ENCODE data around the gene ZNF26. TPM values are rescaled to one million over a fixed set of nuclear protein-coding genes. Genes with fewer than 3 reads are reported as not detected.
"Not testable (repeated sequence)": the region's sequence is repeated elsewhere in the genome, so short reads cannot be mapped to it uniquely, and the experiment has no call there.

The ZNF26 gene
- polyA plus RNA-seq, 1 of the 3 experiments (the other 2 are of a cell fraction) = 7.3 TPM

GRCh38 chr12:132967736-132968135 is 18.4 kb upstream of the ZNF26 start:
- Histone ChIP-seq H3K4me3 (ENCODE audit: low read depth in 2 of 2, low read length in 1 of 2) (no peak overlapping the region), H3K9me2 (no peaks in the 10 kb centered on the region), H3K9ac (no peak overlapping the region), H3K4me2 (no peak overlapping the region), H3F3A (replicated peaks; ENCODE audit: insufficient read depth) (no peaks in the 10 kb centered on the region), H4K20me1 (ENCODE audit: insufficient read depth) (no peaks in the 10 kb centered on the region), H3K9me3 (no peaks in the 10 kb centered on the region), H2AFZ (ENCODE audit: low read depth) (no peak overlapping the region), H3K36me3 (replicated peaks in 1 of 2; ENCODE audit: control insufficient read depth in 1 of 2, insufficient read depth in 2 of 2, low read length in 1 of 2) (no peaks in the 10 kb centered on the region), H3K27ac (ENCODE audit: low read depth in 2 of 2, low read length in 1 of 2) (no peak overlapping the region), H3K79me2 (ENCODE audit: insufficient read depth) (no peaks in the 10 kb centered on the region), H3K4me1 (ENCODE audit: control insufficient read depth in 1 of 2, insufficient read depth in 2 of 2, low read depth in 1 of 2, low read length in 1 of 2) (no peaks in the 10 kb centered on the region), H3K27me3 (ENCODE audit: insufficient read depth) (no peaks in the 10 kb centered on the region)
- ChIA-PET POLR2A (no interaction called here), CTCF (no interaction called here)
- WGBS (ENCODE audit: low lambda C conversion rate) = 93% methylated on average over 19 of the region's 21 CpGs
- TF ChIP-seq TAF1 (IDR thresholded peaks at IDR 0.05; ENCODE audit: borderline replicate concordance, low read depth, low read length) = no peak
- no peak for TF ChIP-seq NFIC (IDR thresholded peaks at IDR 0.05; ENCODE audit: borderline replicate concordance)
- TF ChIP-seq SIN3A (IDR thresholded peaks at IDR 0.05; ENCODE audit: borderline replicate concordance, low read depth, low read length) = no peak
- TF ChIP-seq CHD2 (IDR thresholded peaks at IDR 0.05; ENCODE audit: low read length, partially characterized antibody) = no peak
- TF ChIP-seq RAD21 (IDR thresholded peaks at IDR 0.05; ENCODE audit: low read length) = no peak
- TF ChIP-seq YY1 (IDR thresholded peaks at IDR 0.05; ENCODE audit: low read depth) = no peak
- TF ChIP-seq NRF1 (IDR thresholded peaks at IDR 0.05; ENCODE audit: low read depth, low read length) = no peak
- no peak for TF ChIP-seq TEAD4 (IDR thresholded peaks at IDR 0.05; ENCODE audit: borderline replicate concordance, insufficient read depth)
- TF ChIP-seq MXI1 (IDR thresholded peaks at IDR 0.05; ENCODE audit: low read depth, low read length) = no peak
- no peak for DNase-seq

- POLR2A ChIA-PET = no interaction called here
- Histone ChIP-seq H2AFZ (ENCODE audit: low read depth) (no peak overlapping the region), H3K4me3 (ENCODE audit: low read depth in 2 of 2, low read length in 1 of 2) (no peak overlapping the region), H3K27ac (ENCODE audit: low read depth in 2 of 2, low read length in 1 of 2) (no peak overlapping the region), H3K4me2 (no peak overlapping the region), H3K9me2 (no peaks in the 10 kb centered on the region), H4K20me1 (ENCODE audit: insufficient read depth) (no peaks in the 10 kb centered on the region), H3F3A (replicated peaks; ENCODE audit: insufficient read depth) (no peaks in the 10 kb centered on the region), H3K79me2 (ENCODE audit: insufficient read depth) (no peaks in the 10 kb centered on the region), H3K4me1 (ENCODE audit: control insufficient read depth in 1 of 2, insufficient read depth in 2 of 2, low read depth in 1 of 2, low read length in 1 of 2) (no peaks in the 10 kb centered on the region), H3K36me3 (replicated peaks in 1 of 2; ENCODE audit: control insufficient read depth in 1 of 2, insufficient read depth in 2 of 2, low read length in 1 of 2) (no peaks in the 10 kb centered on the region), H3K27me3 (ENCODE audit: insufficient read depth) (no peaks in the 10 kb centered on the region), H3K9me3 (0 out of 2 replicates have a peak, but pooled peaks cover 4% of the 10 kb centered on the region), H3K9ac (no peak overlapping the region)
- no peak for DNase-seq
- 22% methylated on average over 1 of the region's 1 CpG for WGBS (ENCODE audit: low lambda C conversion rate)
- TF ChIP-seq RAD21 (IDR thresholded peaks at IDR 0.05; ENCODE audit: low read length) (no peak), CHD2 (IDR thresholded peaks at IDR 0.05; ENCODE audit: low read length, partially characterized antibody) (no peak), FOSL2 (IDR thresholded peaks at IDR 0.05; ENCODE audit: borderline replicate concordance, low read depth) (no peak), TCF12 (IDR thresholded peaks at IDR 0.05) (no peak), SIN3A (IDR thresholded peaks at IDR 0.05; ENCODE audit: borderline replicate concordance, low read depth, low read length) (no peak), NFIC (IDR thresholded peaks at IDR 0.05; ENCODE audit: borderline replicate concordance) (no peak), GATA2 (CRISPR knock-in tag; IDR thresholded peaks at IDR 0.05) (no peak), USF1 (IDR thresholded peaks at IDR 0.05; ENCODE audit: borderline replicate concordance, low read depth) (no peak), USF2 (IDR thresholded peaks at IDR 0.05; ENCODE audit: borderline replicate concordance, low read depth, low read length) (no peak), RCOR1 (IDR thresholded peaks at IDR 0.05; ENCODE audit: low read length) (no peak), IRF3 (IDR thresholded peaks at IDR 0.05; ENCODE audit: low read depth, low read length) (no peak)
- CTCF ChIA-PET = no interaction called here
These were observed 13.8 kb upstream of the ZNF26 start for GRCh38 chr12:132972374-132972773.

GRCh38 chr12:132976870-132977269 is 9.3 kb upstream of the ZNF26 start:
- H3K9me2 ChIP-seq; H3K4me3 ChIP-seq (ENCODE audit: low read depth in 2 of 2, low read length in 1 of 2); H3K9me3 ChIP-seq; H3K27me3 ChIP-seq (ENCODE audit: insufficient read depth); H3F3A ChIP-seq (replicated peaks; ENCODE audit: insufficient read depth); CTCF ChIA-PET; H3K27ac ChIP-seq (ENCODE audit: low read depth in 2 of 2, low read length in 1 of 2); H3K36me3 ChIP-seq (replicated peaks in 1 of 2; ENCODE audit: control insufficient read depth in 1 of 2, insufficient read depth in 2 of 2, low read length in 1 of 2); DNase-seq; H3K4me1 ChIP-seq (ENCODE audit: control insufficient read depth in 1 of 2, insufficient read depth in 2 of 2, low read depth in 1 of 2, low read length in 1 of 2); H3K79me2 ChIP-seq (ENCODE audit: insufficient read depth); H3K9ac ChIP-seq; H3K4me2 ChIP-seq; POLR2A ChIA-PET; H4K20me1 ChIP-seq (ENCODE audit: insufficient read depth); H2AFZ ChIP-seq (ENCODE audit: low read depth): not testable (repeated sequence)
- WGBS (ENCODE audit: low lambda C conversion rate) = 64% methylated on average over 12 of the region's 13 CpGs

Data from SK-N-SH (cell line).